Keratinocyte (primary cell): ENCODE measurements around the gene JMJD1C. TPM values are rescaled to one million over a fixed set of nuclear protein-coding genes. Genes with fewer than 3 reads are reported as not detected.

ENCODE experiments used
- DNase-seq: peaks from one replicate; pipeline ENCODE4 v3.0.0-alpha.2; 2011; ENCODE audit warnings: low read depth, missing footprints, low spot score
- FAIRE-seq: peaks from 2 replicates; lab custom pipeline; 2011; peaks lifted over from hg19 to GRCh38; lab: Jason Lieb, UNC
- H2AFZ ChIP-seq: 2 replicates; pipeline ENCODE4 v1.6.0; 2012; ENCODE audit warnings: low read length, control low read depth, inconsistent platforms; ENCODE audit not compliant: control insufficient read depth
- H3K27ac ChIP-seq: 2 replicates; pipeline ENCODE4 v1.5.1; 2011; ENCODE audit warnings: low read length; ENCODE audit not compliant: control insufficient read depth, insufficient read depth
- H3K27me3 ChIP-seq: 3 replicates; pipeline ENCODE4 v1.6.0; 2011; ENCODE audit warnings: low read length; ENCODE audit not compliant: control insufficient read depth, insufficient read depth; ENCODE audit errors: extremely low read depth
- H3K36me3 ChIP-seq, 2 experiments: 2 replicates in 1 of 2; 3 replicates in 1 of 2; pipeline ENCODE4 v1.5.1; 2011; ENCODE audit warnings: low read length in 2 of 2, mild to moderate bottlenecking in 1 of 2; ENCODE audit not compliant: control insufficient read depth in 2 of 2, insufficient read depth in 2 of 2; ENCODE audit errors: extremely low read depth in 1 of 2
- H3K4me1 ChIP-seq: 3 replicates; pipeline ENCODE4 v1.5.1; 2011; ENCODE audit warnings: low read length; ENCODE audit not compliant: control insufficient read depth, insufficient read depth; ENCODE audit errors: extremely low read depth
- H3K4me2 ChIP-seq: 3 replicates; pipeline ENCODE4 v1.6.0; 2011; ENCODE audit warnings: low read depth, low read length; ENCODE audit not compliant: control insufficient read depth, insufficient read depth; ENCODE audit errors: extremely low read depth
- H3K4me3 ChIP-seq, 3 experiments: fragments of 200-600 bp in 1 of 3; sonication (generic) in 1 of 3; 2 replicates in 2 of 3; 3 replicates in 1 of 3; pipeline ENCODE4 v1.5.1; 2011 to 2016; ENCODE audit warnings: low read length in 3 of 3, mild to moderate bottlenecking in 3 of 3, control low read depth in 2 of 3, inconsistent platforms in 1 of 3, low read depth in 1 of 3, mixed read lengths in 1 of 3, mixed run types in 1 of 3, moderate library complexity in 1 of 3; ENCODE audit not compliant: control insufficient read depth in 2 of 3, insufficient read depth in 2 of 3; ENCODE audit errors: extremely low read depth in 1 of 3
- H3K79me2 ChIP-seq: 2 replicates; pipeline ENCODE4 v1.6.0; 2012; ENCODE audit warnings: low read length; ENCODE audit not compliant: control insufficient read depth, insufficient read depth
- H3K9ac ChIP-seq: 3 replicates; pipeline ENCODE4 v1.6.0; 2011; ENCODE audit warnings: low read length; ENCODE audit not compliant: control insufficient read depth, insufficient read depth; ENCODE audit errors: extremely low read depth
- H3K9me1 ChIP-seq: 3 replicates; pipeline ENCODE4 v1.6.0; 2011; ENCODE audit warnings: low read length; ENCODE audit not compliant: control insufficient read depth, insufficient read depth; ENCODE audit errors: extremely low read depth
- H3K9me3 ChIP-seq: 2 replicates; pipeline ENCODE4 v1.5.1; 2012; ENCODE audit warnings: low read depth, low read length; ENCODE audit not compliant: control insufficient read depth
- H4K20me1 ChIP-seq: 3 replicates; pipeline ENCODE4 v1.6.0; 2011; ENCODE audit warnings: low read length; ENCODE audit not compliant: control insufficient read depth, insufficient read depth; ENCODE audit errors: extremely low read depth
- CTCF ChIP-seq, 3 experiments: IDR thresholded peaks in 1 of 3; conservative IDR thresholded peaks in 1 of 3; optimal IDR thresholded peaks in 1 of 3; 2 replicates in 2 of 3; 3 replicates in 1 of 3; pipeline versions ENCODE3 to v1.5.1; 2011; ENCODE audit warnings: low read length in 3 of 3, mild to moderate bottlenecking in 3 of 3, moderate library complexity in 2 of 3, control low read depth in 1 of 3, inconsistent platforms in 1 of 3; ENCODE audit not compliant: insufficient read depth in 2 of 3; ENCODE audit errors: extremely low read depth in 1 of 3
- EZH2 ChIP-seq: IDR thresholded peaks from one replicate; pipeline ENCODE4 v1.6.1; 2012; ENCODE audit warnings: inconsistent platforms, mild to moderate bottlenecking, low read length, moderate library complexity
- dilution Hi-C: fragments of 300-500 bp; cut with MboI; formaldehyde crosslinking; loops from one replicate; pipeline ENCODE4 v1.7.0; 2020; ENCODE audit warnings: low sequenced_read_pairs; ENCODE audit not compliant: extremely low pct_ligation_motif_present
- polyA plus RNA-seq, 5 experiments: library from polyadenylated mRNA; depleted of rRNA in 3 of 5; stranded (reverse) in 3 of 5; stranded (forward) in 1 of 5; unstranded in 1 of 5; fragments of >200 nt; gene quantifications; 1 replicate in 1 of 5; 2 replicates in 3 of 5; 3 replicates in 1 of 5; pipeline versions ENCODE4 v1.2.1 to v1.2.3, GENCODE V29; 2011 to 2012; ENCODE audit warnings: missing spikeins in 2 of 5, low read depth in 1 of 5, low replicate concordance in 1 of 5

JMJD1C gene
- polyA plus RNA-seq, 1 donor (not counting 4 experiments of a cell fraction or from before 2014, with no cell fraction given), result 38.2 TPM

DNA sequence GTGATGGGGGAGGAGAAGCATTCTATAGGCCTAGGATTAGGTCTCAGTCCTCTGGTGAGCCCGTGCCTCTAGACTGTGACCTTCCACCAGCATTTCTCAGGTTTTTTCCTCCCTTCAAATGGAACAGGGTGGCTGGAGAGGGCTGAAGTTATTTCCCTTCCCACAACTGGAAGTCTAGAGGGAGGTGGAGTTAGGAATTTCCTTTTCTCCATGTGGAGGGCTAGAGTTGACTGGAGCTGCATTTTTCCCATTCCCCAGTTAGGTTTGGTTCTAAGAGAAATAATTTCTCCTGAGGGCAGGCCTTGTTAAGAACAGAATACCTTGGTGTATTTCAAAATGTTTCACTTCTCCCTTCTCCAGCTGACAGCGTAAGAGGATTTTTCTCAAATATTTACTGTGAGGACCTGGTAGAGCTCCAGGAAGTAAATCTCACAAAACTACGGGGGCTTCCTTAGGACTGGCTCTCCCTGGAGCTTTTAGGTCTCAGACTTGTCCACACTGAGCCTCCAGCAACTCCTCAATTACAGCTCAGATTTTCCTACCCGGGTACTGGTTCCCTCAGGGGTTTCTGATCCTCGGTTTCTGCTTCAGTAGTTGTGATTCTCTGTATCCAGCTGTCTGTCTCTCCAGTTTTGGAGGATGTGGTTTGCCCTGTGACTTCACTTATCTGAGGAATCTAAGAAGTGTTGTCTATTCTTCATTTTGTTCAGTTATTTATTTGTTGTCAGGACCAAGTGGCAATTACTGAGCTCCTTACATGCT, 49.4 kb upstream of the JMJD1C start:
- Histone ChIP-seq H3K4me3 (peak overlapping the region in 2 of 3 experiments; percentile 49 to 59), H3K9ac (peak overlapping the region; percentile 61), H4K20me1 (no peaks in the 10 kb centered on the region)

GRCh38 chr10:63506554-63506953, 40.8 kb upstream of the JMJD1C start:
- dilution Hi-C loops, result no loop called here
- H3K27me3 ChIP-seq, result no peaks in the 10 kb centered on the region

More for the DNA sequence above, 49.4 kb upstream of the JMJD1C start:
- DNase-seq (peak; percentile 21), FAIRE-seq (no peak)
- Histone ChIP-seq H3K79me2 (peaks cover 96% of the 10 kb centered on the region), H3K36me3 (no peaks in the 10 kb centered on the region), H3K27me3 (no peaks in the 10 kb centered on the region), H3K4me1 (peaks cover 39% of the 10 kb centered on the region), H3K9me3 (no peaks in the 10 kb centered on the region), H3K9me1 (no peaks in the 10 kb centered on the region), H2AFZ (no peak overlapping the region), H3K27ac (peak overlapping the region; percentile 67), H3K4me2 (peak overlapping the region; percentile 79)
- no peak for TF ChIP-seq EZH2
- no peak for TF ChIP-seq CTCF (optimal IDR thresholded peaks at IDR 0.05 in 1 of 3, IDR thresholded peaks at IDR 0.05 in 1 of 3, conservative IDR thresholded peaks at IDR 0.05 in 1 of 3; ENCODE audit: extremely low read depth in 1 of 3, insufficient read depth in 2 of 3, low read length in 3 of 3)
- dilution Hi-C loops, result no loop called here

More at GRCh38 chr10:63506554-63506953, 40.8 kb upstream of the JMJD1C start:
- Histone ChIP-seq H3K9ac (no peak overlapping the region), H3K27ac (no peak overlapping the region), H3K79me2 (peaks cover 77% of the 10 kb centered on the region), H3K4me1 (peaks cover 17% of the 10 kb centered on the region), H3K36me3 (no peaks in the 10 kb centered on the region), H3K4me2 (no peak overlapping the region), H2AFZ (no peak overlapping the region), H4K20me1 (peaks cover 7% of the 10 kb centered on the region), H3K4me3 (no peak overlapping the region), H3K9me1 (no peaks in the 10 kb centered on the region), H3K9me3 (no peaks in the 10 kb centered on the region)
- TF ChIP-seq CTCF (optimal IDR thresholded peaks at IDR 0.05 in 1 of 3, IDR thresholded peaks at IDR 0.05 in 1 of 3, conservative IDR thresholded peaks at IDR 0.05 in 1 of 3; ENCODE audit: extremely low read depth in 1 of 3, insufficient read depth in 2 of 3, low read length in 3 of 3), result no peak
- TF ChIP-seq EZH2, result no peak
- DNase-seq, result no peak
- no peak for FAIRE-seq
